SHP77 treated with DMSO at 0.1 percent for 48 hours (cell line): Measurements from ENCODE around the gene CCNA2.

Source experiments
- DNase-seq: peaks from one replicate; lab custom pipeline; 2025; lab: John Stamatoyannopoulos, UW

CCNA2 gene

GRCh38 chr4:121776610-121777401, 46.9 kb downstream of the CCNA2 start:
- no peak for DNase-seq

- no peak for DNase-seq
Observed at GRCh38 chr4:121773883-121774282, 49.8 kb downstream of the CCNA2 start.

GRCh38 chr4:121771869-121772268, 51.8 kb downstream of the CCNA2 start:
- no peak for DNase-seq

GRCh38 chr4:121769341-121769740, 54.3 kb downstream of the CCNA2 start:
- no peak for DNase-seq

GRCh38 chr4:121767166-121767565, 56.5 kb downstream of the CCNA2 start:
- no peak for DNase-seq
